ENCODE results near the gene MYO7B.

MYO7B gene

GRCh38 chr2:127659408-127660290, 124.2 kb downstream of the MYO7B start:
- no peaks in the 10 kb centered on the region for H4K20me1 ChIP-seq (ENCODE audit: insufficient read depth, low read length)
- no peak overlapping the region for H3K9ac ChIP-seq (ENCODE audit: low read length)
- H3K36me3 ChIP-seq (replicated peaks; ENCODE audit: insufficient read depth, low read length): no peaks in the 10 kb centered on the region
- H3K9me2 ChIP-seq (replicated peaks; ENCODE audit: insufficient read depth, low read length): no peaks in the 10 kb centered on the region
- H3K4me2 ChIP-seq (ENCODE audit: low read depth, low read length): no peak overlapping the region
- H3K79me2 ChIP-seq (ENCODE audit: low read length): no peaks in the 10 kb centered on the region
- H3K9me3 ChIP-seq (replicated peaks; ENCODE audit: insufficient read depth, low read length): no peaks in the 10 kb centered on the region
- no peak for DNase-seq
- H3K4me1 ChIP-seq (ENCODE audit: low read length): no peaks in the 10 kb centered on the region
- H3K27me3 ChIP-seq (replicated peaks; ENCODE audit: insufficient read depth, low read length): peaks cover 5% of the 10 kb centered on the region; the same call in 1 of the 2 replicates
- H3F3A ChIP-seq (ENCODE audit: insufficient read depth, low read length): no peaks in the 10 kb centered on the region
- H2AFZ ChIP-seq (ENCODE audit: low read length): no peak overlapping the region
- H3K27ac ChIP-seq (ENCODE audit: low read length): no peak overlapping the region
- TF ChIP-seq EZH2 (optimal IDR thresholded peaks at IDR 0.05; ENCODE audit: low read depth, low read length) (no peak), CTCF (IDR thresholded peaks at IDR 0.05; ENCODE audit: low read length) (no peak), EZH2phosphoT487 (IDR thresholded peaks at IDR 0.05; ENCODE audit: low read length) (no peak)
- no peak overlapping the region for H3K4me3 ChIP-seq (ENCODE audit: low read length)

GRCh38 chr2:127660291-127660578, 124.8 kb downstream of the MYO7B start:
- H3K4me2 ChIP-seq (ENCODE audit: low read depth, low read length): no peak overlapping the region
- no peaks in the 10 kb centered on the region for H3K36me3 ChIP-seq (replicated peaks; ENCODE audit: insufficient read depth, low read length)
- H4K20me1 ChIP-seq (ENCODE audit: insufficient read depth, low read length): no peaks in the 10 kb centered on the region
- H3K79me2 ChIP-seq (ENCODE audit: low read length): no peaks in the 10 kb centered on the region
- no peak overlapping the region for H2AFZ ChIP-seq (ENCODE audit: low read length)
- H3K4me1 ChIP-seq (ENCODE audit: low read length): no peaks in the 10 kb centered on the region
- H3F3A ChIP-seq (ENCODE audit: insufficient read depth, low read length): no peaks in the 10 kb centered on the region
- H3K9me3 ChIP-seq (replicated peaks; ENCODE audit: insufficient read depth, low read length): no peaks in the 10 kb centered on the region
- no peaks in the 10 kb centered on the region for H3K9me2 ChIP-seq (replicated peaks; ENCODE audit: insufficient read depth, low read length)
- TF ChIP-seq EZH2phosphoT487 (IDR thresholded peaks at IDR 0.05; ENCODE audit: low read length) (no peak), CTCF (IDR thresholded peaks at IDR 0.05; ENCODE audit: low read length) (no peak), EZH2 (optimal IDR thresholded peaks at IDR 0.05; ENCODE audit: low read depth, low read length) (no peak)
- no peak for DNase-seq
- H3K27ac ChIP-seq (ENCODE audit: low read length): no peak overlapping the region
- no peak overlapping the region for H3K4me3 ChIP-seq (ENCODE audit: low read length)
- H3K9ac ChIP-seq (ENCODE audit: low read length): no peak overlapping the region
- peaks cover 8% of the 10 kb centered on the region for H3K27me3 ChIP-seq (replicated peaks; ENCODE audit: insufficient read depth, low read length)

- Histone ChIP-seq H3F3A (ENCODE audit: insufficient read depth, low read length) (no peaks in the 10 kb centered on the region), H4K20me1 (ENCODE audit: insufficient read depth, low read length) (no peaks in the 10 kb centered on the region), H3K9me2 (replicated peaks; ENCODE audit: insufficient read depth, low read length) (no peaks in the 10 kb centered on the region), H2AFZ (ENCODE audit: low read length) (no peak overlapping the region), H3K79me2 (ENCODE audit: low read length) (no peaks in the 10 kb centered on the region), H3K4me2 (ENCODE audit: low read depth, low read length) (no peak overlapping the region), H3K4me3 (ENCODE audit: low read length) (no peak overlapping the region), H3K9ac (ENCODE audit: low read length) (no peak overlapping the region), H3K36me3 (replicated peaks; ENCODE audit: insufficient read depth, low read length) (no peaks in the 10 kb centered on the region), H3K27me3 (replicated peaks; ENCODE audit: insufficient read depth, low read length) (peaks cover 5% of the 10 kb centered on the region; the same call in 1 of the 2 replicates), H3K27ac (ENCODE audit: low read length) (no peak overlapping the region), H3K9me3 (replicated peaks; ENCODE audit: insufficient read depth, low read length) (no peaks in the 10 kb centered on the region), H3K4me1 (ENCODE audit: low read length) (no peaks in the 10 kb centered on the region)
- no peak for TF ChIP-seq EZH2 (optimal IDR thresholded peaks at IDR 0.05; ENCODE audit: low read depth, low read length)
- TF ChIP-seq EZH2phosphoT487 (IDR thresholded peaks at IDR 0.05; ENCODE audit: low read length): no peak
- TF ChIP-seq CTCF (IDR thresholded peaks at IDR 0.05; ENCODE audit: low read length): no peak
- no peak for DNase-seq
These were observed 125.7 kb downstream of the MYO7B start for GRCh38 chr2:127661072-127661649.
